ENCODE results near the gene OSBPL6.

- TF ChIP-seq CTCF (IDR thresholded peaks at IDR 0.05 in 8 of 11, conservative IDR thresholded peaks at IDR 0.05 in 3 of 11) = no peak
- no peak for TF ChIP-seq POLR2AphosphoS5 (IDR thresholded peaks at IDR 0.05)
- TF ChIP-seq POLR2A (IDR thresholded peaks at IDR 0.05) = no peak
Observed at GRCh38 chr2:178345951-178346350, 151.6 kb downstream of the OSBPL6 start.
